Activated B cell treated with CpG ODN at 0.5 μM for 24 hours (primary cell): ENCODE results near the gene SLC32A1. TPM values are rescaled to one million over a fixed set of nuclear protein-coding genes. Genes with fewer than 3 reads are reported as not detected.

Experiments
- ATAC-seq: fragments of 200-7000 bp; cut with Tn5 transposase; one replicate; pipeline ENCODE4 v1.10.0; 2021; ENCODE audit warnings: low read depth, mild to moderate bottlenecking, moderate library complexity
- CTCF ChIA-PET: fragments of 350-600 bp; sonication (Branson Sonifier 250); formaldehyde crosslinking; loops from one replicate; lab custom pipeline; 2021; ENCODE audit warnings: antibody characterized with exemption; lab: Charles Lee
- POLR2A ChIA-PET: fragments of 350-600 bp; sonication (Branson Sonifier 250); formaldehyde crosslinking; loops from one replicate; lab custom pipeline; 2021; ENCODE audit warnings: antibody characterized with exemption; lab: Charles Lee
- DNase-seq: peaks from one replicate; pipeline ENCODE4 v3.0.0; 2022
- H3K27ac Mint-ChIP-seq: one replicate; pipeline ENCODE4 v1.8.0; 2020; ENCODE audit warnings: mixed read lengths
- H3K27me3 Mint-ChIP-seq: one replicate; pipeline ENCODE4 v1.8.0; 2021; ENCODE audit warnings: mixed read lengths
- H3K36me3 Mint-ChIP-seq: one replicate; pipeline ENCODE4 v1.8.0; 2021; ENCODE audit warnings: low read depth, mixed read lengths
- H3K4me1 Mint-ChIP-seq: one replicate; pipeline ENCODE4 v1.8.0; 2021; ENCODE audit warnings: mixed read lengths
- H3K4me3 Mint-ChIP-seq: one replicate; pipeline ENCODE4 v1.8.0; 2020; ENCODE audit warnings: mild to moderate bottlenecking, mixed read lengths
- H3K9me3 Mint-ChIP-seq: one replicate; pipeline ENCODE4 v1.8.0; 2020; ENCODE audit warnings: mixed read lengths
- CTCF ChIP-seq: fragments of 200-600 bp; IDR thresholded peaks from one replicate; pipeline ENCODE4 v1.8.0; 2022; ENCODE audit warnings: antibody characterized with exemption, mild to moderate bottlenecking
- intact Hi-C: fragments of 100-400 bp; cut with micrococcal nuclease; formaldehyde crosslinking; loops from one replicate; pipeline ENCODE4 v1.15.1; 2024
- total RNA-seq: library from RNA; stranded (reverse); gene quantifications from 2 replicates; pipeline ENCODE4 v1.2.3, GENCODE V29; 2022

SLC32A1 gene
- total RNA-seq, 1 donor from 2014 or later: not detected

DNA sequence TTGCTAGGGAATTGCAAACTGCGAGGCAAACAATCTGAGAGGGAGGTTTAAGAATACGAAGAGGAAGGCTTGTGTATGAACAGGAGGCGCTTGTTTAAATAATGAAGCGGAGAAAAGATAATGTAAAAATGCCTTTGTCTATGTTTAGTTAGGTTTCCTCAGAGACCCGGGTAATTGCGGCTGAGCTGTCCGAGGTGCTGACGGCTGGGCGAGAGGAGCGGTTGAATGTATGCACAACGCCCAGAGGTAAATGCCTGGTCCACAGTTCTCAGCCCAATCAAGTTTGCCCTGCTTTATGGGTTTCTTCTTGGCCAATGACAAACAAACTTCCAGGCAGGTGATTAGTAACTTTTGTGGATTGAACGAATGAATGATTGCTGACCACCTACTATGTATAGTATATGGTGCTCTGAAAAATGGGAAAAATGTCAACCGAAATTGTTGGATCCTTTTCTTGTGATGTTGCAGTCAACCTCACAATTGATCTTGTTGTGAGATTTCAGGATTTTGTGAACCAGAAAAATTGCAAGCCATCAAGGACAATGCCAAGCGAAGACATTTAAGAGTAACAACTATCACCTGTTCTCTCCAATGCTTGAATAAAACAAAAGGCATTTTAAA is 38.3 kb upstream of the SLC32A1 start:
- no peak for DNase-seq
- intact Hi-C loops: no loop called here
- H3K9me3 Mint-ChIP-seq: peaks cover 5% of the 10 kb centered on the region
- no peaks in the 10 kb centered on the region for H3K4me1 Mint-ChIP-seq
- ChIA-PET POLR2A (no interaction called here), CTCF (interaction anchor here (1.2 kb wide), 1 partner anchor 104 kb away, joined by 3 read pairs; no protein-coding TSS in a partner anchor)
- no peaks in the 10 kb centered on the region for H3K36me3 Mint-ChIP-seq
- H3K4me3 Mint-ChIP-seq: no peak overlapping the region
- ATAC-seq: no peak
- no peak overlapping the region for H3K27ac Mint-ChIP-seq
- no peak for TF ChIP-seq CTCF
- H3K27me3 Mint-ChIP-seq: peaks cover 41% of the 10 kb centered on the region

DNA sequence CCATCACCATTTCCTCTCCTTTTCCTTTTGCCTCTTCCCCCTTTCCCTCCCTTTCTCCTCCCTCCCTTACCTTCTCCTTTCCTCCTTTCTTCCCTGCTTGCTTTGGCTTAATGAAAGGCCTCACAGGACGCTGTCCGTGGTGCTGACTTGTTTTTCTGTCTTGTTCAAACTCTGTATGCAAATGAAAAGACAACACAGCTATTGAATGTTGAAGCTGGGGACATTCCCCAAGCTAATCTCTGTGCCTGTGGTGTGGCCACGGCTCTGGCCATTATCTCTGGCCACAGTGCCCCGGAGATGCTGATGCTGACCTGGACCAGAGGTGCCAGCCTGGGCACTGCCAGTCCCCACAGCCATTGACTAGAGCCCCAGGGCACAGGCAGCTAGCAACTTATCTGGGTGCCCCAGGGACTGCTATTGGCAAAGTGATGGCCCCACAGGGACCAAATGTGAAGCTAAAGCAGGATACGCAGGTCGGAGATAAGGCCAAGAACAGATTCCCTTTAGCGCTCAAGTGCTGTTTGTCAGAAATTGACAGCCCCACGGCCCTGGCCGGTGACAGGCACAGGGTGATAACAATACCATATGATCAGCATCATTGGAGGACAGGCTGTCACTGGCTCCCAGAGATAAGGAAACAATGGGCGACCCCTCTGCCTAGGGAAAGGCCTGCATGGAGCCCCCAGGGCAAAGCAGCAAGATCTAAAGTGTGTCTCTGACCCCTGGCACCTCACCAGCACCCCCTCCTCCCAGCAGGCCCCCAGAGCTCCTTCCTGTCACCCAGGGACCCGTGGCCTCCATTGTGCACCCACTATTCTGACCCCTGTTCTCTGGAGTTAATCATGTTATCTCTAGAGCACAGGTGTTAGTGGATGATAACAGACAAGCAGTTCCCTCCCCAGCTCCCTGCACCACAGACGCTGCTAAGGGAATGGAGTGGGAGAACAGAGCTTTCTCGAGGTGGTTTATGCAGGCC is 31.6 kb upstream of the SLC32A1 start:
- ChIA-PET CTCF (no interaction called here), POLR2A (no interaction called here)
- Mint-ChIP-seq H3K36me3 (no peaks in the 10 kb centered on the region), H3K9me3 (no peaks in the 10 kb centered on the region), H3K4me3 (no peak overlapping the region), H3K27me3 (peaks cover 22% of the 10 kb centered on the region), H3K4me1 (no peaks in the 10 kb centered on the region), H3K27ac (no peak overlapping the region)
- DNase-seq (no peak), ATAC-seq (no peak)
- TF ChIP-seq CTCF: no peak
- intact Hi-C loops: no loop called here

- H3K4me1 Mint-ChIP-seq: no peaks in the 10 kb centered on the region
Observed at GRCh38 chr20:38697306-38697705, 27.0 kb upstream of the SLC32A1 start.

GRCh38 chr20:38698541-38698940 is 25.7 kb upstream of the SLC32A1 start:
- no peak for TF ChIP-seq CTCF
- no peaks in the 10 kb centered on the region for H3K4me1 Mint-ChIP-seq
- CTCF ChIA-PET: no interaction called here
- H3K27me3 Mint-ChIP-seq: peaks cover 27% of the 10 kb centered on the region
- no peaks in the 10 kb centered on the region for H3K36me3 Mint-ChIP-seq
- DNase-seq: no peak
- no peaks in the 10 kb centered on the region for H3K9me3 Mint-ChIP-seq
- H3K27ac Mint-ChIP-seq: no peak overlapping the region
- H3K4me3 Mint-ChIP-seq: no peak overlapping the region
- intact Hi-C loops: no loop called here
- ATAC-seq: no peak
- POLR2A ChIA-PET: no interaction called here

More at GRCh38 chr20:38697306-38697705, 27.0 kb upstream of the SLC32A1 start:
- DNase-seq (no peak), ATAC-seq (no peak)
- Mint-ChIP-seq H3K36me3 (no peaks in the 10 kb centered on the region), H3K9me3 (no peaks in the 10 kb centered on the region), H3K27ac (no peak overlapping the region), H3K4me3 (no peak overlapping the region), H3K27me3 (peaks cover 21% of the 10 kb centered on the region)
- ChIA-PET POLR2A (no interaction called here), CTCF (no interaction called here)
- intact Hi-C loops: no loop called here
- no peak for TF ChIP-seq CTCF

GRCh38 chr20:38700141-38700540 is 24.1 kb upstream of the SLC32A1 start:
- ATAC-seq (no peak), DNase-seq (no peak)
- H3K36me3 Mint-ChIP-seq: no peaks in the 10 kb centered on the region
- H3K9me3 Mint-ChIP-seq: no peaks in the 10 kb centered on the region
- peaks cover 31% of the 10 kb centered on the region for H3K27me3 Mint-ChIP-seq
- no peak for TF ChIP-seq CTCF
- H3K4me1 Mint-ChIP-seq: no peaks in the 10 kb centered on the region
- POLR2A ChIA-PET: no interaction called here
- H3K27ac Mint-ChIP-seq: no peak overlapping the region
- intact Hi-C loops: no loop called here
- no peak overlapping the region for H3K4me3 Mint-ChIP-seq
- CTCF ChIA-PET: no interaction called here
